GM12801 (cell line): ENCODE data around the gene SLC8A3.

Source experiments
- TF ChIP-seq, protein P1 (sequence below): IDR thresholded peaks from one replicate; pipeline ENCODE4 v1.5.1; 2011; ENCODE audit warnings: control low read depth; ENCODE audit not compliant: insufficient read length; ENCODE audit errors: extremely low read depth

The SLC8A3 gene

GRCh38 chr14:70168406-70168805, 20.3 kb downstream of the SLC8A3 start:
- TF ChIP-seq, protein P1, sequence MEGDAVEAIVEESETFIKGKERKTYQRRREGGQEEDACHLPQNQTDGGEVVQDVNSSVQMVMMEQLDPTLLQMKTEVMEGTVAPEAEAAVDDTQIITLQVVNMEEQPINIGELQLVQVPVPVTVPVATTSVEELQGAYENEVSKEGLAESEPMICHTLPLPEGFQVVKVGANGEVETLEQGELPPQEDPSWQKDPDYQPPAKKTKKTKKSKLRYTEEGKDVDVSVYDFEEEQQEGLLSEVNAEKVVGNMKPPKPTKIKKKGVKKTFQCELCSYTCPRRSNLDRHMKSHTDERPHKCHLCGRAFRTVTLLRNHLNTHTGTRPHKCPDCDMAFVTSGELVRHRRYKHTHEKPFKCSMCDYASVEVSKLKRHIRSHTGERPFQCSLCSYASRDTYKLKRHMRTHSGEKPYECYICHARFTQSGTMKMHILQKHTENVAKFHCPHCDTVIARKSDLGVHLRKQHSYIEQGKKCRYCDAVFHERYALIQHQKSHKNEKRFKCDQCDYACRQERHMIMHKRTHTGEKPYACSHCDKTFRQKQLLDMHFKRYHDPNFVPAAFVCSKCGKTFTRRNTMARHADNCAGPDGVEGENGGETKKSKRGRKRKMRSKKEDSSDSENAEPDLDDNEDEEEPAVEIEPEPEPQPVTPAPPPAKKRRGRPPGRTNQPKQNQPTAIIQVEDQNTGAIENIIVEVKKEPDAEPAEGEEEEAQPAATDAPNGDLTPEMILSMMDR = no peak

DNA sequence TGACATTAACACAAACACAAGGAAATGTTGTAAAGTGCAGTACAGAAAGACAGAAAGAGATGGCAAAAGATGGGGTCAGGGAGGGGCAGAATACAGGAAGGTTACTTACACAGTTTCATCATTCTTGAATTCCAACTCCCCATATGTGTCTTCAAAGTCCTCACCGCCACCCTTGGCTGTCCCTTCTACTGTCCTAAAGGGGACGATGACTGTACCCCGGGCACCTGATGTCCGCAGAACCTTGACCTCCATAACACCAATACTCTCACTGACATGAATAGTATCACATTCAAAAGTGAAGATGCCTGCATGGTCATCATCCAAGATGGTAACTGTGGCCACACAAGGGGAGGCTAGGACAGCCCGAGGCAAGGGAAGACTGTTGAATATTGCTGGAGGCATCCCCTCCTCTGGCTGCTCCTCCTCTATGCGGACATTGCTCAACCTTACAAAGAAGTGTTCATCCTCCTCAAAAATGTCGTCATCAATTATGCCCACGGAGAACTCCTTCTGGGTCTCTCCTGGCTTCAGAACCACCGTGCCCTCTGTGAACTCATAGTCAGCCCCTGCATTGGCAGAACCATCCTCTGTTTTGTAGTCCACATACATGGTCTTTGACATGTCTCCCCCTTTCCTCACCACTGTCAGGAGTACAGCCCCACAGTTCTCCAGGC, 22.1 kb downstream of the SLC8A3 start:
- TF ChIP-seq, protein P1 = no peak

DNA sequence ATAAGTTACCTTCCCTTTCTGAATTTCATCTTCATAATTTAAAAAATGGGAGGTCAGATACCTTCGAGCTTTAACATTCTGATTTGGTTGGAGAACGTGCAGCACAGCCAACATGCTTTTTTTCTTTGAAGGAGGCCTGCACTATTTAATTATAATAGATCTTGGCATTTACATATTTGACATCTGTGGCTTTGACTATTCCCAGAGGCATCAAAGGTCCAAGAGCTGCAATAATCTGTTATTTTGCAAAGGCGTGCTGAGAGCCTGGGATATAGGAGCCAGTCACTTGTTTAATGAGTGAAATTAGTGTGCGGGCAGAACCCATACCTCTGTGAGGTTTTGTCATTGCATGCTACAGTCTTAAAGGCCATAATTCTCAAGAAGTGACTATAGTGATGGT, 26.4 kb downstream of the SLC8A3 start:
- TF ChIP-seq, protein P1 = no peak

- TF ChIP-seq, protein P1 = no peak
These were observed 32.2 kb downstream of the SLC8A3 start for GRCh38 chr14:70156592-70156991.

DNA sequence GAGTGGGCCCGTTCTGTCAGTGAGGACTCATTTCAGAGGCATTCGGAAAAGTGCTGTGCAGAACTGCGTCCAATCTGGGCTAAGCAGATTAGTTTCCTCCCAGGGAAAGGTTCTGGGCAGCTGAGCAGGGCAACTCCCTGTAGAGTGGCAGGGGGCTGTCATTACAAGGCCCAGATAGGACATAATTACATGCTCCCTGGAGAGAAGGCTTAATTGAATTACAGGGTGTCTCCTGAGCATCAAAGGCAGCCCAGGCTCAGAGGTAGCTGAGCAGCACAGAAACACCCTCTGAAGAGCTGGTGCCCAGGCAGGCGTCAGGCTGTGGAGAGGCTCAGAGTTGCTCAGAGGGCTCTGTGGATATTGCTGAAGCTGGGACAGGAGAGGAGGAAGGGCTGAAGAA, 36.0 kb downstream of the SLC8A3 start:
- TF ChIP-seq, protein P1 = no peak

- TF ChIP-seq, protein P1 = no peak
These were observed 36.7 kb downstream of the SLC8A3 start for GRCh38 chr14:70152081-70152480.

DNA sequence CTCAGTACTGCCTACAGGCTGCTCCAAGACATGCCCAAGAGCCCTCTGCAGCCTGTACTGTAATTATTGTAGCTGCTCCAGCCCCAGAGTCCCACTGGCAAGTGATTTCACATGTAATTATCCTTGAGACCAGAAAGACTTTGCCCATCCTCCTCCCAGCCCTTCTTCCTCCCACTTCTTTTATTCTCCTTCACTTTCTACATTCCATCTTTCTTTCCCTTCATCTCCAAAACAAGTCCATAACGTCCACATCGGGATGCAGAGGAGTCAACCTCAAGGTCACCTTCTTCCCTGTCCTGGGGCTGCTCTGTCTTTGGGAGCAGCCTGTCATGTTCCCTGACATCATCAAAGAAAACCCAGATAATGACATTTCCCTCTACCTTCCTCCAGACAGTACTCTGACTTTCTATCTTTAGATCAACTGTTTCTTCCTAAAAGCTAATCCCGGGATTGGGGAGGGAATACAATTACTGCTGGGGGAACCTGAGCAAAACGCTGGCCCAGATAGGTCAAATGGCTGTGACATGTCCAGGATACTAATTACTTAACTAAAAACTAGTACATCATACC, 39.1 kb downstream of the SLC8A3 start:
- TF ChIP-seq, protein P1 = no peak
